Duodenal mucosa (tissue), 2 donors: ENCODE data around the gene EDEM1.

Experiments
- H3K27ac ChIP-seq: one replicate; pipeline ENCODE4 v1.7.0; 2013; ENCODE audit warnings: low read depth, low read length
- H3K27me3 ChIP-seq, 2 donors: one replicate each; pipeline ENCODE4 v1.7.0; 2013; ENCODE audit warnings: low read length in 2 of 2, control low read depth in 1 of 2; ENCODE audit not compliant: insufficient read depth in 2 of 2, control insufficient read depth in 1 of 2
- H3K36me3 ChIP-seq, 2 donors: one replicate each; pipeline ENCODE4 v1.7.0; 2013; ENCODE audit warnings: low read length in 2 of 2, control low read depth in 1 of 2; ENCODE audit not compliant: insufficient read depth in 2 of 2, control insufficient read depth in 1 of 2
- H3K4me1 ChIP-seq, 2 donors: one replicate each; pipeline ENCODE4 v1.7.0; 2013; ENCODE audit warnings: low read length in 2 of 2, control low read depth in 1 of 2; ENCODE audit not compliant: insufficient read depth in 2 of 2, control insufficient read depth in 1 of 2
- H3K4me3 ChIP-seq, 2 donors: one replicate each; pipeline ENCODE4 v1.7.0; 2013; ENCODE audit warnings: low read length in 2 of 2, low read depth in 1 of 2
- H3K9ac ChIP-seq, 2 donors: one replicate each; pipeline ENCODE4 v1.7.0; 2013; ENCODE audit warnings: low read length in 2 of 2, low read depth in 1 of 2
- H3K9me3 ChIP-seq, 2 donors: one replicate each; pipeline ENCODE4 v1.7.0; 2013; ENCODE audit warnings: low read length in 2 of 2, control low read depth in 1 of 2; ENCODE audit not compliant: control insufficient read depth in 1 of 2

The EDEM1 gene

GRCh38 chr3:5149306-5149880 lies 38.1 kb upstream of the EDEM1 start:
- H3K4me1 ChIP-seq = no peaks in the 10 kb centered on the region
- H3K4me3 ChIP-seq = no peak overlapping the region
- no peak overlapping the region for H3K27ac ChIP-seq
- H3K36me3 ChIP-seq = no peaks in the 10 kb centered on the region
- no peak overlapping the region for H3K9ac ChIP-seq
- no peaks in the 10 kb centered on the region for H3K27me3 ChIP-seq
- H3K9me3 ChIP-seq = no peaks in the 10 kb centered on the region

- no peaks in the 10 kb centered on the region for H3K27me3 ChIP-seq
- H3K4me3 ChIP-seq = no peak overlapping the region
- H3K9ac ChIP-seq = no peak overlapping the region
- no peaks in the 10 kb centered on the region for H3K4me1 ChIP-seq
- no peaks in the 10 kb centered on the region for H3K9me3 ChIP-seq
- H3K27ac ChIP-seq = no peak overlapping the region
- H3K36me3 ChIP-seq = no peaks in the 10 kb centered on the region
Measured at GRCh38 chr3:5151586-5151985, 35.9 kb upstream of the EDEM1 start.

GRCh38 chr3:5153074-5153473 lies 34.4 kb upstream of the EDEM1 start:
- no peaks in the 10 kb centered on the region for H3K9me3 ChIP-seq
- no peak overlapping the region for H3K9ac ChIP-seq
- H3K27me3 ChIP-seq = no peaks in the 10 kb centered on the region
- H3K27ac ChIP-seq = no peak overlapping the region
- no peak overlapping the region for H3K4me3 ChIP-seq
- H3K4me1 ChIP-seq = no peaks in the 10 kb centered on the region
- H3K36me3 ChIP-seq = peaks cover 0 to 4% of the 10 kb centered on the region in 2 donors

GRCh38 chr3:5155241-5155640 lies 32.3 kb upstream of the EDEM1 start:
- no peaks in the 10 kb centered on the region for H3K27me3 ChIP-seq
- H3K9me3 ChIP-seq = no peaks in the 10 kb centered on the region
- no peak overlapping the region for H3K4me3 ChIP-seq
- H3K4me1 ChIP-seq = no peaks in the 10 kb centered on the region
- H3K27ac ChIP-seq = no peak overlapping the region
- H3K9ac ChIP-seq = no peak overlapping the region
- H3K36me3 ChIP-seq = peaks cover 0 to 4% of the 10 kb centered on the region in 2 donors

- Histone ChIP-seq H3K27ac (no peak overlapping the region), H3K27me3 (no peaks in the 10 kb centered on the region), H3K9me3 (no peaks in the 10 kb centered on the region), H3K36me3 (peaks cover 0 to 4% of the 10 kb centered on the region in 2 donors), H3K9ac (no peak overlapping the region), H3K4me3 (no peak overlapping the region), H3K4me1 (no peaks in the 10 kb centered on the region)
Measured at GRCh38 chr3:5160321-5160720, 27.2 kb upstream of the EDEM1 start.

DNA sequence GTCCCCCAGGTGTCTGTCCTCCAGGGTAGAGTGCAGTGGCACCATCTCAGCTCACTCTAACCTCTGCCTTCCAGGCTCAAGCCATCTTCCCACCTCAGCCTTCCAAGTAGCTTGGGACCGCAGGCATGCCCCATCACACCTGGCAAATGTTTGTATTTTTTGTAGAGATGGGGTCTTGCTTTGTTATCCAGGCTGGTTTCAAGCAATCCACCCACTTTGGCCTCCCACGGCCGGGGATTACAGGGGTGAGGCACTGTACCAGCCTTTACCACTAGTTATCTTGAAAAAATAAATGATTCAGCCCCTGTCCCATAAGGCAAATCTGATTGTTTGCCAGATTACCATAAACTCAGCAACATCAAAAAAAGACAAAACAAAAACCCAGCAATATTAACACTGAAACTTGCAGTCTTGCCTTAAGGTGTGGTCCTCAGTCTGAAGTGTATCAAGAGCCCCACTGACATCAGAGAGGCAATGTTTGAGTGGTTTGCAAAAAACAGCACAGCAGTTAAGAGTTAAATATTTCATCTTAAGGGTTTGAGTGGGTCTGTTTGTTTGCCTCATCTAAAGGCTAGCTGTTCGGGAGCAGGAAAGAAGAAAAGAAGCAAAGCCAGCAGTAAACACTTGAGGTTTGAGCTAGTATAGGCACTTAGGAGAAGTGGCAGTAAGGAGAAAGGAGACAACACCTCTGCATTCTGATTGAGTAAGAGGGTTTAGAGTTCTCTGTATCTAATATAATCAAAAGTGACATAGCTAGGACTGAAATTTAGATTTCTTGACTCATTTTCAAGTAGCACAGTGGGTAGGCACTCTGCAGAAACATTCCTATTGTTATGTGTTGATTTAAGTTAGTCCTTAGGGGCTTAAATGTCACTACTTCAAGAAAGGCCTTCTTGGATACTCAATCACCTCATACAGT lies 26.3 kb upstream of the EDEM1 start:
- Histone ChIP-seq H3K9ac (no peak overlapping the region), H3K27me3 (no peaks in the 10 kb centered on the region), H3K9me3 (no peaks in the 10 kb centered on the region), H3K4me1 (no peaks in the 10 kb centered on the region), H3K27ac (no peak overlapping the region), H3K4me3 (no peak overlapping the region), H3K36me3 (peaks cover 0 to 4% of the 10 kb centered on the region in 2 donors)

GRCh38 chr3:5162102-5162501 lies 25.4 kb upstream of the EDEM1 start:
- no peak overlapping the region for H3K27ac ChIP-seq
- no peaks in the 10 kb centered on the region for H3K9me3 ChIP-seq
- no peaks in the 10 kb centered on the region for H3K4me1 ChIP-seq

GRCh38 chr3:5165698-5166097 lies 21.8 kb upstream of the EDEM1 start:
- no peak overlapping the region for H3K27ac ChIP-seq
- H3K27me3 ChIP-seq = no peaks in the 10 kb centered on the region
- H3K9ac ChIP-seq = no peak overlapping the region
- H3K9me3 ChIP-seq = no peaks in the 10 kb centered on the region
- no peak overlapping the region for H3K4me3 ChIP-seq
- H3K4me1 ChIP-seq = no peaks in the 10 kb centered on the region
- H3K36me3 ChIP-seq = no peaks in the 10 kb centered on the region

More at GRCh38 chr3:5162102-5162501, 25.4 kb upstream of the EDEM1 start:
- no peak overlapping the region for H3K4me3 ChIP-seq
- H3K27me3 ChIP-seq = no peaks in the 10 kb centered on the region
- H3K36me3 ChIP-seq = peaks cover 0 to 1% of the 10 kb centered on the region in 2 donors
- no peak overlapping the region for H3K9ac ChIP-seq

DNA sequence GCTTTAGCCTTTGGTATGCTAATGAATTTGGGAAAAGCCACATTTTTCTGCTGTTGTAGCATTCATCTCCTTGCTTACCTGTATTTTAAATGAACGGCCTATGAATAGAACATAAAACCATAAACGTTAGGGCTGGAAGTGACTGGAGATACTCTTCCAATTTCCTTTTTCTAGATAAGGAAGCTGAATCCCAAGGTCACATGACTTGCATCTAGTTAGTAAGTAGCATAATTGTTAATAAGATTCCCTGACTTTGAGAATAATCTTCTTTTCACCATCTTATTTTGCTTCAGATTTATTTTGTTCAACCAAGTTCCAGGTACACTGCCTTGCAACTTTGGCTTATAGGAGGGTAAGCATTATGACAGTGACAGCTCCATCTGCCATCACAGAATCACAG lies 20.7 kb upstream of the EDEM1 start:
- Histone ChIP-seq H3K36me3 (peaks cover 0 to 4% of the 10 kb centered on the region in 2 donors), H3K4me1 (no peaks in the 10 kb centered on the region), H3K9me3 (no peaks in the 10 kb centered on the region), H3K4me3 (no peak overlapping the region), H3K27me3 (no peaks in the 10 kb centered on the region), H3K9ac (no peak overlapping the region), H3K27ac (no peak overlapping the region)

- no peaks in the 10 kb centered on the region for H3K9me3 ChIP-seq
- H3K27me3 ChIP-seq = no peaks in the 10 kb centered on the region
- H3K36me3 ChIP-seq = peaks cover 5 to 13% of the 10 kb centered on the region in 2 donors
- no peak overlapping the region for H3K27ac ChIP-seq
- H3K4me1 ChIP-seq = no peaks in the 10 kb centered on the region
- no peak overlapping the region for H3K4me3 ChIP-seq
- H3K9ac ChIP-seq = no peak overlapping the region
Measured at GRCh38 chr3:5168110-5168509, 19.4 kb upstream of the EDEM1 start.
